Liver (tissue), 9 donors: ENCODE data around the gene COL8A2. TPM values are rescaled to one million over a fixed set of nuclear protein-coding genes. Genes with fewer than 3 reads are reported as not detected.

Experiments
- DNase-seq: peaks from one replicate; pipeline ENCODE4 v3.0.0-alpha.2; 2017; ENCODE audit warnings: low spot score
- H3K27ac ChIP-seq, 2 donors: one replicate each; pipeline ENCODE4 v1.7.0; 2013; ENCODE audit warnings: inconsistent platforms in 2 of 2, low read length in 2 of 2, control low read depth in 1 of 2, low read depth in 1 of 2, mild to moderate bottlenecking in 1 of 2
- H3K27me3 ChIP-seq, 4 donors: one replicate each; pipeline versions ENCODE4 v1.6.1 to v1.7.0; 2013; ENCODE audit warnings: low read length in 3 of 4, inconsistent platforms in 1 of 4, mild to moderate bottlenecking in 1 of 4, moderate library complexity in 1 of 4; ENCODE audit not compliant: control insufficient read depth in 4 of 4, insufficient read depth in 4 of 4
- H3K36me3 ChIP-seq, 4 donors: one replicate each; pipeline versions ENCODE4 v1.6.1 to v1.7.0; 2013; ENCODE audit warnings: low read length in 3 of 4, mild to moderate bottlenecking in 3 of 4, low read depth in 1 of 4, moderate library complexity in 1 of 4; ENCODE audit not compliant: control insufficient read depth in 4 of 4, insufficient read depth in 3 of 4
- H3K4me1 ChIP-seq, 4 donors: one replicate each; pipeline versions ENCODE4 v1.6.1 to v1.7.0; 2013; ENCODE audit warnings: low read length in 3 of 4, mild to moderate bottlenecking in 3 of 4, moderate library complexity in 1 of 4; ENCODE audit not compliant: control insufficient read depth in 4 of 4, insufficient read depth in 4 of 4
- H3K4me3 ChIP-seq, 3 donors: one replicate each; pipeline versions ENCODE4 v1.6.1 to v1.7.0; 2013; ENCODE audit warnings: low read length in 3 of 3, control low read depth in 1 of 3, low read depth in 1 of 3, mild to moderate bottlenecking in 1 of 3
- H3K9ac ChIP-seq, 2 donors: one replicate each; pipeline ENCODE4 v1.7.0; 2013; ENCODE audit warnings: low read length in 2 of 2, mild to moderate bottlenecking in 2 of 2, moderate library complexity in 2 of 2, control low read depth in 1 of 2, low read depth in 1 of 2
- H3K9me3 ChIP-seq, 4 donors: one replicate each; pipeline versions ENCODE4 v1.6.1 to v1.7.0; 2013; ENCODE audit warnings: low read length in 3 of 4; ENCODE audit not compliant: control insufficient read depth in 4 of 4
- CTCF ChIP-seq: fragments of 150-350 bp; IDR thresholded peaks from 2 replicates; pipeline ENCODE4 v1.5.1; 2017; ENCODE audit warnings: improper control_type of control experiment, low read depth, low read length; ENCODE audit not compliant: missing input control
- FOXA2 ChIP-seq: IDR thresholded peaks from 2 replicates; pipeline ENCODE4 v1.6.1; 2016; ENCODE audit warnings: antibody characterized with exemption
- GABPA ChIP-seq, 2 donors: IDR thresholded peaks in 1 of 2; conservative IDR thresholded peaks in 1 of 2; 2 replicates each; pipeline ENCODE4 v1.6.1; 2016; ENCODE audit warnings: antibody characterized with exemption in 2 of 2, mild to moderate bottlenecking in 1 of 2, moderate library complexity in 1 of 2
- HNF4A ChIP-seq, 2 donors: conservative IDR thresholded peaks; 2 replicates each; pipeline ENCODE4 v1.6.1; 2016; ENCODE audit warnings: antibody characterized with exemption in 2 of 2, mild to moderate bottlenecking in 2 of 2
- JUND ChIP-seq, 2 donors: IDR thresholded peaks; 2 replicates each; pipeline ENCODE4 v1.6.1; 2016; ENCODE audit warnings: antibody characterized with exemption in 2 of 2
- MAX ChIP-seq: IDR thresholded peaks from 2 replicates; pipeline ENCODE4 v1.6.1; 2016; ENCODE audit warnings: antibody characterized with exemption
- RAD21 ChIP-seq, 2 donors: IDR thresholded peaks; 2 replicates each; pipeline ENCODE4 v1.6.1; 2016; ENCODE audit warnings: antibody characterized with exemption in 2 of 2, mild to moderate bottlenecking in 2 of 2
- RXRA ChIP-seq, 2 donors: IDR thresholded peaks; 2 replicates each; pipeline ENCODE4 v1.6.1; 2017 to 2018; ENCODE audit warnings: antibody characterized with exemption in 2 of 2, mild to moderate bottlenecking in 1 of 2
- WGBS: extraction: QIAGEN DNeasy Blood & Tissue Kit; methylation state at CpG from one replicate; pipeline ENCODE4 v1.1.7; 2013; 5-methylcytosine and 5-hydroxymethylcytosine counted together
- polyA plus RNA-seq, 2 donors: library from polyadenylated mRNA; stranded (reverse) in 1 of 2; unstranded in 1 of 2; fragments of 200-250 nt in 1 of 2; fragments of >200 nt in 1 of 2; fragmentation: Nextera tagmentation in 1 of 2; extraction: Ambion mirVana in 1 of 2; gene quantifications; one replicate each; pipeline versions ENCODE4 v1.2.1 to v1.2.3, GENCODE V29; 2013 to 2015
- total RNA-seq, 2 donors: library from RNA; depleted of rRNA; stranded (reverse); fragments of >200 nt; gene quantifications; one replicate each; pipeline ENCODE4 v1.2.3, GENCODE V29; 2014
- donor health status: healthy.
- donor health status: healthy.
- donor health status: healthy.
- donor health status: healthy.
- donor health status: healthy.

The COL8A2 gene
- total and polyA plus RNA-seq, 4 donors, result 0.04 to 0.47 (median 0.35) TPM

GRCh38 chr1:36099681-36100341 lies 25.2 kb downstream of the COL8A2 start:
- Histone ChIP-seq H3K4me1 (peaks cover 0 to 5% (median 2%) of the 10 kb centered on the region in 4 donors), H3K4me3 (no peak overlapping the region), H3K27ac (no peak overlapping the region), H3K36me3 (peaks cover 0 to 10% (median under 1%) of the 10 kb centered on the region in 4 donors), H3K9me3 (no peaks in the 10 kb centered on the region), H3K27me3 (no peaks in the 10 kb centered on the region), H3K9ac (no peak overlapping the region)
- TF ChIP-seq HNF4A (conservative IDR thresholded peaks at IDR 0.05) (peak in 1 of 2 donors; percentile 45), JUND (IDR thresholded peaks at IDR 0.05) (no peak), RAD21 (IDR thresholded peaks at IDR 0.05) (peak; percentile 87 to 89), RXRA (IDR thresholded peaks at IDR 0.05) (peak in 1 of 2 donors; percentile 32), CTCF (peak; percentile 77)
- peak; percentile 83 for DNase-seq
- WGBS, result 17% methylated on average over 18 of the region's 18 CpGs

- WGBS, result 87% methylated on average over 13 of the region's 13 CpGs
- Histone ChIP-seq H3K9me3 (no peaks in the 10 kb centered on the region), H3K4me3 (no peak overlapping the region), H3K4me1 (peaks cover 0 to 5% (median 2%) of the 10 kb centered on the region in 4 donors), H3K36me3 (peaks cover under 1 to 20% (median 5%) of the 10 kb centered on the region in 4 donors), H3K27me3 (no peaks in the 10 kb centered on the region), H3K27ac (no peak overlapping the region), H3K9ac (no peak overlapping the region)
- DNase-seq, result no peak
- TF ChIP-seq MAX (no peak), FOXA2 (no peak), GABPA (IDR thresholded peaks at IDR 0.05 in 1 of 2, conservative IDR thresholded peaks at IDR 0.05 in 1 of 2) (no peak), CTCF (no peak)
Measured at GRCh38 chr1:36098650-36099365, 26.2 kb downstream of the COL8A2 start.
